Panc1 (cell line): ENCODE measurements around the gene PCYT2. TPM values are rescaled to one million over a fixed set of nuclear protein-coding genes. Genes with fewer than 3 reads are reported as not detected.

Experiments
- ATAC-seq: fragments of 200-7000 bp; cut with Tn5 transposase; 2 replicates; pipeline ENCODE4 v1.9.1; 2020; ENCODE audit warnings: mild to moderate bottlenecking, moderate library complexity
- BruUV-seq: library from RNA; stranded (reverse); fragments of 400-500 nt; replicated peaks from 2 replicates; lab custom pipeline; 2021; lab: Mats Ljungman, UMichigan
- CTCF ChIA-PET: fragments of 300-600 bp; sonication (Branson Sonifier 250); formaldehyde crosslinking; loops from one replicate; lab custom pipeline; 2022; ENCODE audit warnings: antibody characterized with exemption; lab: Charles Lee
- POLR2A ChIA-PET: fragments of 300-600 bp; sonication (Branson Sonifier 250); formaldehyde crosslinking; loops from one replicate; lab custom pipeline; 2022; ENCODE audit warnings: antibody characterized with exemption; lab: Charles Lee
- DNase-seq: peaks from one replicate; pipeline ENCODE4 v3.0.0-alpha.2; 2010; ENCODE audit warnings: low read depth, low spot score
- H3K27ac ChIP-seq: 2 replicates; pipeline ENCODE4 v1.5.1; 2011; ENCODE audit warnings: mild to moderate bottlenecking, low read length, inconsistent platforms
- H3K27me3 ChIP-seq: fragments of 200-500 bp; sonication (Bioruptor generic); 2 replicates; pipeline ENCODE4 v1.6.0; 2014; ENCODE audit warnings: low read length, inconsistent platforms; ENCODE audit not compliant: control insufficient read depth, insufficient read depth
- H3K36me3 ChIP-seq: fragments of 200-500 bp; sonication (Bioruptor generic); 2 replicates; pipeline ENCODE4 v1.5.1; 2014; ENCODE audit warnings: inconsistent platforms, mild to moderate bottlenecking, low read length, moderate library complexity; ENCODE audit not compliant: control insufficient read depth, insufficient read depth
- H3K4me1 ChIP-seq: 2 replicates; pipeline ENCODE4 v1.5.1; 2011; ENCODE audit warnings: inconsistent platforms, mild to moderate bottlenecking, low read length, moderate library complexity; ENCODE audit not compliant: control insufficient read depth, insufficient read depth
- H3K4me3 ChIP-seq, 2 experiments: 2 replicates each; pipeline ENCODE4 v1.5.1; 2011 to 2012; ENCODE audit warnings: low read depth in 2 of 2, low read length in 2 of 2, mild to moderate bottlenecking in 2 of 2, inconsistent platforms in 1 of 2, moderate library complexity in 1 of 2
- H3K9me3 ChIP-seq: fragments of 200-500 bp; sonication (Bioruptor generic); 2 replicates; pipeline ENCODE4 v1.5.1; 2014; ENCODE audit warnings: low read depth, mild to moderate bottlenecking, inconsistent platforms, low read length, moderate library complexity; ENCODE audit not compliant: control insufficient read depth, insufficient read depth
- CTCF ChIP-seq: fragments of 450-650 bp; IDR thresholded peaks from 2 replicates; pipeline ENCODE4 v1.5.1; 2017; ENCODE audit warnings: mild to moderate bottlenecking
- POLR2AphosphoS5 ChIP-seq: IDR thresholded peaks from 2 replicates; pipeline ENCODE4 v1.6.1; 2012; ENCODE audit warnings: mild to moderate bottlenecking, low read depth, low read length, moderate library complexity
- SIN3A ChIP-seq: IDR thresholded peaks from 2 replicates; pipeline ENCODE4 v1.6.1; 2012; ENCODE audit warnings: low read depth, mild to moderate bottlenecking, low read length, moderate library complexity, borderline replicate concordance; ENCODE audit not compliant: insufficient read depth
- TCF7L2 ChIP-seq: IDR thresholded peaks from 2 replicates; pipeline ENCODE4 v1.6.1; 2011; ENCODE audit warnings: mild to moderate bottlenecking, low read depth, low read length, inconsistent platforms
- in situ Hi-C: cut with HindIII; loops from 2 replicates; pipeline ENCODE4 v1.10.0; 2016; ENCODE audit warnings: low sequenced_read_pairs, low pct_unique_long_range_greater_than_20kb
- intact Hi-C: fragments of 100-400 bp; cut with micrococcal nuclease; formaldehyde crosslinking; loops from one replicate; pipeline ENCODE4 v1.10.0; 2022; ENCODE audit not compliant: unreplicated experiment
- total RNA-seq: library from RNA; stranded (reverse); gene quantifications from one replicate; pipeline ENCODE4 v1.2.1, GENCODE V29; 2021; ENCODE audit not compliant: unreplicated experiment
- TF ChIP-seq, protein P1 (sequence below), 2 experiments: IDR thresholded peaks; 2 replicates each; pipeline ENCODE4 v1.6.1; 2011 to 2012; ENCODE audit warnings: low read depth in 2 of 2, control low read depth in 1 of 2, low read length in 1 of 2, mild to moderate bottlenecking in 1 of 2, moderate library complexity in 1 of 2; ENCODE audit not compliant: insufficient read depth in 1 of 2

The PCYT2 gene
- total RNA-seq, 1 experiment from 2014 or later = 91.2 TPM

DNA sequence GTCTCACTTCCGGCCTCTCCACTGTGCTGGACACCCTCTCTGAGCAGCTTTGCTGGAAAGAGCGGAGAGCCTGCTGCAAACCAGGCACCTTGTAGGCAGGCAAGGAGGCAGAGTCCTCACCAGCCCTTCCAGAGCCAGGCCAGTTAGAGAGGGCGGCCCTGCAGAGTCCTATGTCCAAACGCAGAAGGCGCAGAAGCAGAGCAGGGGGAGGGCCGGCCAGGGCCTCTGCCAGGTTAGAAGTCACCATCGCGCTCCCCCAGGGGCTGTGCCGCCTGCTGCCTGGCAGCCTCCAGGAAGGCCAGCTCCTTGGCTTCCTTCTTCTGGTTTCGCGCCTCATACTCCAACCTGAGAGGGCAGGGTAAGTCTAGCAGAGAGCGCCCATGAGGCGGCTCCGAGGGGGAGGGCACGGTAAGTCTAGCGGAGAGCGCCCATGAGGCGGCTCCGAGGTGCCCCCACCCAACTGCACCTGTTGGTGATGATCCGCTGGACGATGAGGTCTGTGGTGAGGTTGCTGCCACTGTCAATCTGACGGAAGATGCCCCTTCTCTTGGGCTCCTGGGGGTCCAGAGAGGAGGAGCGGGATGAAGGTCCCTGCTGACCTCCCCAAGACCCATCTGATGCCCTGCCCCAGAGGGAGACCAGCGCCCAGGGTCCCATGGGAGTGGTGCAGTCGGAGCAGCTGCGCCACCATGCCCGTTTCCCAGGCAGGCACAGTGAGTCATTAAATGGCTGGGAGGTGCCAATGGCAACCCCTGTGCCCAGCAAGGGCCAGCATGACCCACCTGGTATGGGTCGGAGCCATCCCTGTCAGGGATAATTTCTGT lies 6.4 kb downstream of the PCYT2 start:
- CTCF ChIA-PET = no interaction called here
- POLR2A ChIA-PET = no interaction called here
- no peak for DNase-seq
- Histone ChIP-seq H3K9me3 (no peaks in the 10 kb centered on the region), H3K36me3 (no peaks in the 10 kb centered on the region), H3K4me1 (peaks cover 12% of the 10 kb centered on the region), H3K27ac (no peak overlapping the region), H3K4me3 (no peak overlapping the region), H3K27me3 (no peaks in the 10 kb centered on the region)
- no peak for ATAC-seq
- in situ Hi-C loops = no loop called here
- intact Hi-C loops = no loop called here
- TF ChIP-seq TCF7L2 (no peak), SIN3A (no peak), POLR2AphosphoS5 (no peak), CTCF (no peak)
- TF ChIP-seq, protein P1, sequence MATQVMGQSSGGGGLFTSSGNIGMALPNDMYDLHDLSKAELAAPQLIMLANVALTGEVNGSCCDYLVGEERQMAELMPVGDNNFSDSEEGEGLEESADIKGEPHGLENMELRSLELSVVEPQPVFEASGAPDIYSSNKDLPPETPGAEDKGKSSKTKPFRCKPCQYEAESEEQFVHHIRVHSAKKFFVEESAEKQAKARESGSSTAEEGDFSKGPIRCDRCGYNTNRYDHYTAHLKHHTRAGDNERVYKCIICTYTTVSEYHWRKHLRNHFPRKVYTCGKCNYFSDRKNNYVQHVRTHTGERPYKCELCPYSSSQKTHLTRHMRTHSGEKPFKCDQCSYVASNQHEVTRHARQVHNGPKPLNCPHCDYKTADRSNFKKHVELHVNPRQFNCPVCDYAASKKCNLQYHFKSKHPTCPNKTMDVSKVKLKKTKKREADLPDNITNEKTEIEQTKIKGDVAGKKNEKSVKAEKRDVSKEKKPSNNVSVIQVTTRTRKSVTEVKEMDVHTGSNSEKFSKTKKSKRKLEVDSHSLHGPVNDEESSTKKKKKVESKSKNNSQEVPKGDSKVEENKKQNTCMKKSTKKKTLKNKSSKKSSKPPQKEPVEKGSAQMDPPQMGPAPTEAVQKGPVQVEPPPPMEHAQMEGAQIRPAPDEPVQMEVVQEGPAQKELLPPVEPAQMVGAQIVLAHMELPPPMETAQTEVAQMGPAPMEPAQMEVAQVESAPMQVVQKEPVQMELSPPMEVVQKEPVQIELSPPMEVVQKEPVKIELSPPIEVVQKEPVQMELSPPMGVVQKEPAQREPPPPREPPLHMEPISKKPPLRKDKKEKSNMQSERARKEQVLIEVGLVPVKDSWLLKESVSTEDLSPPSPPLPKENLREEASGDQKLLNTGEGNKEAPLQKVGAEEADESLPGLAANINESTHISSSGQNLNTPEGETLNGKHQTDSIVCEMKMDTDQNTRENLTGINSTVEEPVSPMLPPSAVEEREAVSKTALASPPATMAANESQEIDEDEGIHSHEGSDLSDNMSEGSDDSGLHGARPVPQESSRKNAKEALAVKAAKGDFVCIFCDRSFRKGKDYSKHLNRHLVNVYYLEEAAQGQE (IDR thresholded peaks at IDR 0.05; ENCODE audit: insufficient read depth in 1 of 2, low read depth in 2 of 2, low read length in 1 of 2) = no peak
- TSS peak; percentile 41 for BruUV-seq

GRCh38 chr17:81903896-81904599 lies 7.2 kb downstream of the PCYT2 start:
- Histone ChIP-seq H3K4me3 (no peak overlapping the region), H3K36me3 (no peaks in the 10 kb centered on the region), H3K27me3 (no peaks in the 10 kb centered on the region), H3K9me3 (no peaks in the 10 kb centered on the region), H3K27ac (no peak overlapping the region), H3K4me1 (peaks cover 10% of the 10 kb centered on the region)
- ChIA-PET CTCF (no interaction called here), POLR2A (no interaction called here)
- ATAC-seq = no peak
- no TSS peak for BruUV-seq
- TF ChIP-seq TCF7L2 (no peak), CTCF (no peak), SIN3A (no peak), POLR2AphosphoS5 (no peak)
- TF ChIP-seq, protein P1 (IDR thresholded peaks at IDR 0.05; ENCODE audit: insufficient read depth in 1 of 2, low read depth in 2 of 2, low read length in 1 of 2) = no peak
- in situ Hi-C loops = no loop called here
- DNase-seq = no peak
- intact Hi-C loops = no loop called here
